CD8-positive, alpha-beta memory T cell (primary cell): ENCODE results near the gene PLK2. TPM values are rescaled to one million over a fixed set of nuclear protein-coding genes. Genes with fewer than 3 reads are reported as not detected.

Experiments
- CTCF ChIA-PET: fragments of 350-600 bp; sonication (Branson Sonifier 250); formaldehyde crosslinking; loops from one replicate; lab custom pipeline; 2021; ENCODE audit warnings: antibody characterized with exemption; lab: Charles Lee
- POLR2A ChIA-PET: fragments of 350-600 bp; sonication (Branson Sonifier 250); formaldehyde crosslinking; loops from one replicate; lab custom pipeline; 2021; ENCODE audit warnings: antibody characterized with exemption; lab: Charles Lee
- DNase-seq, 5 donors: peaks; one replicate each; pipeline versions ENCODE4 v3.0.0 to v3.0.0-alpha.2; 2020 to 2022; ENCODE audit warnings: mixed read lengths in 1 of 5
- H3K27ac ChIP-seq: one replicate; pipeline ENCODE4 v1.7.0; 2013; ENCODE audit warnings: low read depth, mild to moderate bottlenecking, low read length, moderate library complexity
- H3K27me3 ChIP-seq: 2 replicates; pipeline ENCODE4 v1.7.0; 2013; ENCODE audit warnings: low read length, mild to moderate bottlenecking; ENCODE audit not compliant: insufficient read depth, poor library complexity, severe bottlenecking
- H3K36me3 ChIP-seq: 2 replicates; pipeline ENCODE4 v1.7.0; 2013; ENCODE audit warnings: mild to moderate bottlenecking, low read length, moderate library complexity; ENCODE audit not compliant: insufficient read depth
- H3K4me1 ChIP-seq: 2 replicates; pipeline ENCODE4 v1.7.0; 2013; ENCODE audit warnings: mild to moderate bottlenecking, low read length, moderate library complexity; ENCODE audit not compliant: insufficient read depth
- H3K4me3 ChIP-seq: 2 replicates; pipeline ENCODE4 v1.7.0; 2013; ENCODE audit warnings: mild to moderate bottlenecking, low read length
- H3K9me3 ChIP-seq: 2 replicates; pipeline ENCODE4 v1.7.0; 2013; ENCODE audit warnings: mild to moderate bottlenecking, low read length
- H3K27ac Mint-ChIP-seq, 8 donors: one replicate each; pipeline ENCODE4 v1.8.0; 2020 to 2021; ENCODE audit warnings: mixed read lengths in 8 of 8, mild to moderate bottlenecking in 6 of 8, inconsistent platforms in 3 of 8, moderate library complexity in 3 of 8
- H3K27me3 Mint-ChIP-seq, 2 donors: one replicate each; pipeline ENCODE4 v1.8.0; 2020 to 2021; ENCODE audit warnings: mixed read lengths in 2 of 2, mild to moderate bottlenecking in 1 of 2, moderate library complexity in 1 of 2
- H3K36me3 Mint-ChIP-seq, 3 donors: one replicate each; pipeline ENCODE4 v1.8.0; 2020 to 2021; ENCODE audit warnings: mixed read lengths in 3 of 3, inconsistent platforms in 1 of 3, mild to moderate bottlenecking in 1 of 3
- H3K4me1 Mint-ChIP-seq, 3 donors: one replicate each; pipeline ENCODE4 v1.8.0; 2020 to 2021; ENCODE audit warnings: mixed read lengths in 3 of 3, inconsistent platforms in 1 of 3, mild to moderate bottlenecking in 1 of 3
- H3K4me3 Mint-ChIP-seq, 7 donors: one replicate each; pipeline ENCODE4 v1.8.0; 2020 to 2021; ENCODE audit warnings: mixed read lengths in 7 of 7, mild to moderate bottlenecking in 6 of 7, moderate library complexity in 4 of 7, inconsistent platforms in 2 of 7
- H3K9me3 Mint-ChIP-seq, 5 donors: one replicate each; pipeline ENCODE4 v1.8.0; 2020 to 2022; ENCODE audit warnings: mixed read lengths in 5 of 5, mild to moderate bottlenecking in 3 of 5, moderate library complexity in 2 of 5, inconsistent platforms in 1 of 5
- polyA plus RNA-seq: library from polyadenylated mRNA; unstranded; fragments of 300-500 nt; fragmentation: Illumina TruSeq; gene quantifications from one replicate; pipeline ENCODE4 v1.2.3, GENCODE V29; 2021
- total RNA-seq, 2 experiments: library from RNA; stranded (reverse); gene quantifications; one replicate each; pipeline ENCODE4 v1.2.3, GENCODE V29; 2021

Gene PLK2
- total and polyA plus RNA-seq, 3 experiments from 2014 or later, result 2.5 to 5.2 (median 3.0) TPM

- H3K4me3 ChIP-seq, result no peak overlapping the region
- ChIA-PET POLR2A (no interaction called here), CTCF (no interaction called here)
- H3K36me3 ChIP-seq, result no peaks in the 10 kb centered on the region
- no peak overlapping the region for H3K27ac ChIP-seq
- Mint-ChIP-seq H3K27ac (no peak overlapping the region), H3K9me3 (peaks cover 0 to 3% (median 0%) of the 10 kb centered on the region in 5 donors), H3K4me1 (peaks cover 0 to 3% (median 0%) of the 10 kb centered on the region in 3 donors), H3K27me3 (peaks cover 6 to 9% of the 10 kb centered on the region in 2 donors), H3K36me3 (peaks cover 0 to 2% (median 0%) of the 10 kb centered on the region in 3 donors), H3K4me3 (no peak overlapping the region)
- H3K9me3 ChIP-seq, result no peaks in the 10 kb centered on the region
- no peaks in the 10 kb centered on the region for H3K27me3 ChIP-seq
- no peaks in the 10 kb centered on the region for H3K4me1 ChIP-seq
- DNase-seq, result no peak
Observed at GRCh38 chr5:58499941-58500340, 40.1 kb upstream of the PLK2 start.

- ChIA-PET POLR2A (no interaction called here), CTCF (no interaction called here)
- H3K4me1 ChIP-seq, result no peaks in the 10 kb centered on the region
- no peak for DNase-seq
- no peak overlapping the region for H3K4me3 Mint-ChIP-seq
- H3K27ac ChIP-seq, result no peak overlapping the region
- no peak overlapping the region for H3K4me3 ChIP-seq
- no peak overlapping the region for H3K27ac Mint-ChIP-seq
- peaks cover 6 to 9% of the 10 kb centered on the region in 2 donors for H3K27me3 Mint-ChIP-seq
- H3K27me3 ChIP-seq, result no peaks in the 10 kb centered on the region
- peaks cover 0 to 3% (median 0%) of the 10 kb centered on the region in 3 donors for H3K4me1 Mint-ChIP-seq
- peaks cover 0 to 3% (median 0%) of the 10 kb centered on the region in 5 donors for H3K9me3 Mint-ChIP-seq
- no peaks in the 10 kb centered on the region for H3K36me3 ChIP-seq
- peaks cover 0 to 2% (median 0%) of the 10 kb centered on the region in 3 donors for H3K36me3 Mint-ChIP-seq
- H3K9me3 ChIP-seq, result no peaks in the 10 kb centered on the region
Observed at GRCh38 chr5:58499231-58499630, 39.3 kb upstream of the PLK2 start.

GRCh38 chr5:58498340-58498942 lies 38.6 kb upstream of the PLK2 start:
- ChIA-PET CTCF (no interaction called here), POLR2A (no interaction called here)
- Histone ChIP-seq H3K9me3 (no peaks in the 10 kb centered on the region), H3K27me3 (no peaks in the 10 kb centered on the region), H3K27ac (no peak overlapping the region), H3K4me3 (no peak overlapping the region), H3K36me3 (no peaks in the 10 kb centered on the region), H3K4me1 (no peaks in the 10 kb centered on the region)
- Mint-ChIP-seq H3K27me3 (peaks cover 6 to 9% of the 10 kb centered on the region in 2 donors), H3K9me3 (peaks cover 0 to 3% (median 0%) of the 10 kb centered on the region in 5 donors), H3K4me3 (no peak overlapping the region), H3K4me1 (peaks cover 0 to 3% (median 0%) of the 10 kb centered on the region in 3 donors), H3K36me3 (peaks cover 0 to 2% (median 0%) of the 10 kb centered on the region in 3 donors), H3K27ac (no peak overlapping the region)
- no peak for DNase-seq

- H3K4me1 Mint-ChIP-seq, result peaks cover 0 to 3% (median 0%) of the 10 kb centered on the region in 3 donors
Observed at GRCh38 chr5:58497921-58498320, 38.0 kb upstream of the PLK2 start.

GRCh38 chr5:58497386-58497785 lies 37.5 kb upstream of the PLK2 start:
- Mint-ChIP-seq H3K36me3 (peaks cover 0 to 2% (median 0%) of the 10 kb centered on the region in 3 donors), H3K9me3 (peaks cover 0 to 3% (median 0%) of the 10 kb centered on the region in 5 donors), H3K4me1 (peaks cover 0 to 3% (median 0%) of the 10 kb centered on the region in 3 donors), H3K27me3 (peaks cover 6 to 9% of the 10 kb centered on the region in 2 donors), H3K27ac (no peak overlapping the region), H3K4me3 (no peak overlapping the region)
- Histone ChIP-seq H3K9me3 (no peaks in the 10 kb centered on the region), H3K27me3 (no peaks in the 10 kb centered on the region), H3K27ac (no peak overlapping the region), H3K4me1 (no peaks in the 10 kb centered on the region), H3K4me3 (no peak overlapping the region), H3K36me3 (no peaks in the 10 kb centered on the region)
- DNase-seq, result no peak
- ChIA-PET POLR2A (no interaction called here), CTCF (interaction anchor here (1.1 kb wide), 1 partner anchor 9 kb away, joined by 3 read pairs; no protein-coding TSS in a partner anchor)

More at GRCh38 chr5:58497921-58498320, 38.0 kb upstream of the PLK2 start:
- H3K27ac ChIP-seq, result no peak overlapping the region
- no peaks in the 10 kb centered on the region for H3K4me1 ChIP-seq
- POLR2A ChIA-PET, result no interaction called here
- Mint-ChIP-seq H3K27ac (no peak overlapping the region), H3K36me3 (peaks cover 0 to 2% (median 0%) of the 10 kb centered on the region in 3 donors), H3K27me3 (peaks cover 6 to 9% of the 10 kb centered on the region in 2 donors), H3K9me3 (peaks cover 0 to 3% (median 0%) of the 10 kb centered on the region in 5 donors), H3K4me3 (no peak overlapping the region)
- no peaks in the 10 kb centered on the region for H3K36me3 ChIP-seq
- no peaks in the 10 kb centered on the region for H3K27me3 ChIP-seq
- H3K9me3 ChIP-seq, result no peaks in the 10 kb centered on the region
- DNase-seq, result no peak
- H3K4me3 ChIP-seq, result no peak overlapping the region
- CTCF ChIA-PET, result no interaction called here

GRCh38 chr5:58496488-58496887 lies 36.6 kb upstream of the PLK2 start:
- H3K27me3 Mint-ChIP-seq, result peaks cover 6 to 9% of the 10 kb centered on the region in 2 donors
- Histone ChIP-seq H3K36me3 (no peaks in the 10 kb centered on the region), H3K27me3 (peaks cover 4% of the 10 kb centered on the region), H3K9me3 (no peaks in the 10 kb centered on the region), H3K4me3 (no peak overlapping the region), H3K27ac (no peak overlapping the region), H3K4me1 (no peaks in the 10 kb centered on the region)
- peaks cover 0 to 2% (median 0%) of the 10 kb centered on the region in 3 donors for H3K36me3 Mint-ChIP-seq
- H3K9me3 Mint-ChIP-seq, result peaks cover 0 to 3% (median 0%) of the 10 kb centered on the region in 5 donors
- no peak overlapping the region for H3K4me3 Mint-ChIP-seq
- DNase-seq, result no peak
- CTCF ChIA-PET, result interaction anchor here (1.1 kb wide), 1 partner anchor 9 kb away, joined by 3 read pairs; no protein-coding TSS in a partner anchor
- POLR2A ChIA-PET, result no interaction called here
- no peak overlapping the region for H3K27ac Mint-ChIP-seq
- peaks cover 0 to 3% (median 0%) of the 10 kb centered on the region in 3 donors for H3K4me1 Mint-ChIP-seq

GRCh38 chr5:58493141-58493540 lies 33.3 kb upstream of the PLK2 start:
- Histone ChIP-seq H3K4me1 (no peaks in the 10 kb centered on the region), H3K27me3 (peaks cover 4% of the 10 kb centered on the region), H3K4me3 (no peak overlapping the region), H3K27ac (no peak overlapping the region), H3K36me3 (no peaks in the 10 kb centered on the region), H3K9me3 (no peaks in the 10 kb centered on the region)
- CTCF ChIA-PET, result no interaction called here
- POLR2A ChIA-PET, result no interaction called here
- peaks cover 0 to 3% (median 0%) of the 10 kb centered on the region in 5 donors for H3K9me3 Mint-ChIP-seq
- H3K36me3 Mint-ChIP-seq, result no peaks in the 10 kb centered on the region
- no peak for DNase-seq
- no peaks in the 10 kb centered on the region for H3K4me1 Mint-ChIP-seq
- peaks cover 10 to 20% of the 10 kb centered on the region in 2 donors for H3K27me3 Mint-ChIP-seq
- no peak overlapping the region for H3K4me3 Mint-ChIP-seq
- H3K27ac Mint-ChIP-seq, result no peak overlapping the region

GRCh38 chr5:58491216-58491892 lies 31.5 kb upstream of the PLK2 start, which contains the start of gene GAPT:
GAPT (plus strand) TSS chr5:58491435; CDS start chr5:58494537, 3,102 bp downstream.
- H3K36me3 Mint-ChIP-seq, result no peaks in the 10 kb centered on the region
- H3K4me1 Mint-ChIP-seq, result no peaks in the 10 kb centered on the region
- POLR2A ChIA-PET, result no interaction called here
- no peak for DNase-seq
- H3K27ac Mint-ChIP-seq, result no peak within 1 kb of the TSS
- CTCF ChIA-PET, result no interaction called here
- peaks cover 3 to 25% of the 10 kb centered on the region in 2 donors for H3K27me3 Mint-ChIP-seq
- no peak within 1 kb of the TSS for H3K27ac ChIP-seq
- peaks cover 0 to 3% (median 0%) of the 10 kb centered on the region in 5 donors for H3K9me3 Mint-ChIP-seq
- no peak within 1 kb of the TSS for H3K4me3 Mint-ChIP-seq
- no peaks in the 10 kb centered on the region for H3K9me3 ChIP-seq
- no peak within 1 kb of the TSS for H3K4me3 ChIP-seq
- no peaks in the 10 kb centered on the region for H3K4me1 ChIP-seq
- no peaks in the 10 kb centered on the region for H3K36me3 ChIP-seq
- H3K27me3 ChIP-seq, result peaks cover 4% of the 10 kb centered on the region
